ENCODE measurements around the gene AP2B1. TPM values are rescaled to one million over a fixed set of nuclear protein-coding genes. Genes with fewer than 3 reads are reported as not detected.

AP2B1 gene
- total RNA-seq, 1 experiment from 2014 or later: 195 TPM

DNA sequence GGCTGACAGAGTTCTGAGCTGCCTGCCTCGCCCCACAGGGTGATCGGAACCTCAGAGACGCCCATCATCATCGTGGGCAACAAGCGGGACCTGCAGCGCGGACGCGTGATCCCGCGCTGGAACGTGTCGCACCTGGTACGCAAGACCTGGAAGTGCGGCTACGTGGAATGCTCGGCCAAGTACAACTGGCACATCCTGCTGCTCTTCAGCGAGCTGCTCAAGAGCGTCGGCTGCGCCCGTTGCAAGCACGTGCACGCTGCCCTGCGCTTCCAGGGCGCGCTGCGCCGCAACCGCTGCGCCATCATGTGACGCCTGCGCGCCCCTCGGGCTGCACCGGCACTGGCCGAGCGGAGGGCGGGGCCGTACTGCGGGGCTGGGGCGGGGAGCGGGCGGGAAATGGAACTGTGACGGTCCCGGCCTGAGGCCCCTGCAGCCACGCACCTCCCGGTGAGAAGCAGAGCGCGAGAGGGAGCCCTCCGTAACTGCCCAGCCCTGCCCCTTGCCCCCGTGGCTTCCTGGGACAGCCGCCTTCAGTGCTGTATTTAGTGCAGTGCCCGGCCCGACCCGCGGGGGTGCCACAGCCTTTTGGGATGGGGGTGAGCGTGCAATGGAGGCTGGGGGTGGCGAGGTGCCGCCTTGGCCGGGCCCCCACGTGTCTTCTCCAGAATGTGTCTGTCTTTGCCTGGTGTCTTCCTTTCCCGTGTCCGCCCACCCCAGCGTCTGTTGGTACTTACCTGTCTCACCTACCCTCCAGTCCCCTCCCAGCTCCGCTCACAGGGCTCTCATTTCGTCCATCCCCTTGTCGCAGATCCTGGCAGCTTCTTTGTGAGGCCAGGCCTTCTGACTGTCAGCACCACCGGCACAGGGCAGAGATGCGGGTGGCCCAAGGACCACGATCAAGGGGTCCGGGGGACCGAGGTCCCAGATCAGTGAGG lies 154.1 kb downstream of the AP2B1 start (continued):
- TF ChIP-seq, protein P1, sequence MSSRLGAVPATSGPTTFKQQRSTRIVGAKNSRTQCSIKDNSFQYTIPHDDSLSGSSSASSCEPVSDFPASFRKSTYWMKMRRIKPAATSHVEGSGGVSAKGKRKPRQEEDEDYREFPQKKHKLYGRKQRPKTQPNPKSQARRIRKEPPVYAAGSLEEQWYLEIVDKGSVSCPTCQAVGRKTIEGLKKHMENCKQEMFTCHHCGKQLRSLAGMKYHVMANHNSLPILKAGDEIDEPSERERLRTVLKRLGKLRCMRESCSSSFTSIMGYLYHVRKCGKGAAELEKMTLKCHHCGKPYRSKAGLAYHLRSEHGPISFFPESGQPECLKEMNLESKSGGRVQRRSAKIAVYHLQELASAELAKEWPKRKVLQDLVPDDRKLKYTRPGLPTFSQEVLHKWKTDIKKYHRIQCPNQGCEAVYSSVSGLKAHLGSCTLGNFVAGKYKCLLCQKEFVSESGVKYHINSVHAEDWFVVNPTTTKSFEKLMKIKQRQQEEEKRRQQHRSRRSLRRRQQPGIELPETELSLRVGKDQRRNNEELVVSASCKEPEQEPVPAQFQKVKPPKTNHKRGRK (CRISPR knock-in tag; IDR thresholded peaks at IDR 0.05; ENCODE audit: borderline replicate concordance): 0 out of 2 replicates have a peak, but pooled peaks have one; percentile 68
- TF ChIP-seq GTF2I (CRISPR knock-in tag; conservative IDR thresholded peaks at IDR 0.05) (no peak), RORB (CRISPR knock-in tag; IDR thresholded peaks at IDR 0.05) (no peak), KAT7 (CRISPR knock-in tag; IDR thresholded peaks at IDR 0.05; ENCODE audit: borderline replicate concordance) (peak; percentile 93), ZNF121 (CRISPR knock-in tag; IDR thresholded peaks at IDR 0.05) (peak; percentile 31; the same call in 1 of the 2 replicates), HMGA2 (CRISPR knock-in tag; IDR thresholded peaks at IDR 0.05) (no peak), FOXJ3 (CRISPR knock-in tag; IDR thresholded peaks at IDR 0.05; ENCODE audit: borderline replicate concordance) (no peak), ZNF317 (CRISPR knock-in tag; IDR thresholded peaks at IDR 0.05; ENCODE audit: borderline replicate concordance, low read depth) (peak; percentile 66; the same call in 1 of the 2 replicates), TP53 (CRISPR knock-in tag; IDR thresholded peaks at IDR 0.05) (peak; percentile 99), ZNF423 (CRISPR knock-in tag; IDR thresholded peaks at IDR 0.05) (no peak), GABPB1 (CRISPR knock-in tag; IDR thresholded peaks at IDR 0.05) (no peak), ZBTB21 (CRISPR knock-in tag; IDR thresholded peaks at IDR 0.05; ENCODE audit: borderline replicate concordance) (peak; percentile 98), MYBL2 (CRISPR knock-in tag; IDR thresholded peaks at IDR 0.05) (peak; percentile 98), CREM (CRISPR knock-in tag; IDR thresholded peaks at IDR 0.05) (peak; percentile 77; the same call in 1 of the 2 replicates), SMAD3 (CRISPR knock-in tag; IDR thresholded peaks at IDR 0.05; ENCODE audit: borderline replicate concordance) (peak; percentile 97), RELA (CRISPR knock-in tag; IDR thresholded peaks at IDR 0.05; ENCODE audit: borderline replicate concordance) (peak; percentile 99), FOXK1 (CRISPR knock-in tag; IDR thresholded peaks at IDR 0.05) (peak; percentile 98)
- TF ChIP-seq, protein P2, sequence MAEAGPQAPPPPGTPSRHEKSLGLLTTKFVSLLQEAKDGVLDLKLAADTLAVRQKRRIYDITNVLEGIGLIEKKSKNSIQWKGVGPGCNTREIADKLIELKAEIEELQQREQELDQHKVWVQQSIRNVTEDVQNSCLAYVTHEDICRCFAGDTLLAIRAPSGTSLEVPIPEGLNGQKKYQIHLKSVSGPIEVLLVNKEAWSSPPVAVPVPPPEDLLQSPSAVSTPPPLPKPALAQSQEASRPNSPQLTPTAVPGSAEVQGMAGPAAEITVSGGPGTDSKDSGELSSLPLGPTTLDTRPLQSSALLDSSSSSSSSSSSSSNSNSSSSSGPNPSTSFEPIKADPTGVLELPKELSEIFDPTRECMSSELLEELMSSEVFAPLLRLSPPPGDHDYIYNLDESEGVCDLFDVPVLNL (CRISPR knock-in tag; IDR thresholded peaks at IDR 0.05; ENCODE audit: borderline replicate concordance, low read depth): peak; percentile 93
- TF ChIP-seq, protein P3, sequence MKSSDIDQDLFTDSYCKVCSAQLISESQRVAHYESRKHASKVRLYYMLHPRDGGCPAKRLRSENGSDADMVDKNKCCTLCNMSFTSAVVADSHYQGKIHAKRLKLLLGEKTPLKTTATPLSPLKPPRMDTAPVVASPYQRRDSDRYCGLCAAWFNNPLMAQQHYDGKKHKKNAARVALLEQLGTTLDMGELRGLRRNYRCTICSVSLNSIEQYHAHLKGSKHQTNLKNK (CRISPR knock-in tag; IDR thresholded peaks at IDR 0.05): no peak
- TF ChIP-seq, protein P4, sequence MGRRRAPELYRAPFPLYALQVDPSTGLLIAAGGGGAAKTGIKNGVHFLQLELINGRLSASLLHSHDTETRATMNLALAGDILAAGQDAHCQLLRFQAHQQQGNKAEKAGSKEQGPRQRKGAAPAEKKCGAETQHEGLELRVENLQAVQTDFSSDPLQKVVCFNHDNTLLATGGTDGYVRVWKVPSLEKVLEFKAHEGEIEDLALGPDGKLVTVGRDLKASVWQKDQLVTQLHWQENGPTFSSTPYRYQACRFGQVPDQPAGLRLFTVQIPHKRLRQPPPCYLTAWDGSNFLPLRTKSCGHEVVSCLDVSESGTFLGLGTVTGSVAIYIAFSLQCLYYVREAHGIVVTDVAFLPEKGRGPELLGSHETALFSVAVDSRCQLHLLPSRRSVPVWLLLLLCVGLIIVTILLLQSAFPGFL (CRISPR knock-in tag; IDR thresholded peaks at IDR 0.05; ENCODE audit: borderline replicate concordance): no peak; the same call in 1 of the 2 replicates
- TF ChIP-seq, protein P5, sequence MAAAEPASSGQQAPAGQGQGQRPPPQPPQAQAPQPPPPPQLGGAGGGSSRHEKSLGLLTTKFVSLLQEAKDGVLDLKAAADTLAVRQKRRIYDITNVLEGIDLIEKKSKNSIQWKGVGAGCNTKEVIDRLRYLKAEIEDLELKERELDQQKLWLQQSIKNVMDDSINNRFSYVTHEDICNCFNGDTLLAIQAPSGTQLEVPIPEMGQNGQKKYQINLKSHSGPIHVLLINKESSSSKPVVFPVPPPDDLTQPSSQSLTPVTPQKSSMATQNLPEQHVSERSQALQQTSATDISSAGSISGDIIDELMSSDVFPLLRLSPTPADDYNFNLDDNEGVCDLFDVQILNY (CRISPR knock-in tag; IDR thresholded peaks at IDR 0.05): peak; percentile 96
- TF ChIP-seq, protein P6, sequence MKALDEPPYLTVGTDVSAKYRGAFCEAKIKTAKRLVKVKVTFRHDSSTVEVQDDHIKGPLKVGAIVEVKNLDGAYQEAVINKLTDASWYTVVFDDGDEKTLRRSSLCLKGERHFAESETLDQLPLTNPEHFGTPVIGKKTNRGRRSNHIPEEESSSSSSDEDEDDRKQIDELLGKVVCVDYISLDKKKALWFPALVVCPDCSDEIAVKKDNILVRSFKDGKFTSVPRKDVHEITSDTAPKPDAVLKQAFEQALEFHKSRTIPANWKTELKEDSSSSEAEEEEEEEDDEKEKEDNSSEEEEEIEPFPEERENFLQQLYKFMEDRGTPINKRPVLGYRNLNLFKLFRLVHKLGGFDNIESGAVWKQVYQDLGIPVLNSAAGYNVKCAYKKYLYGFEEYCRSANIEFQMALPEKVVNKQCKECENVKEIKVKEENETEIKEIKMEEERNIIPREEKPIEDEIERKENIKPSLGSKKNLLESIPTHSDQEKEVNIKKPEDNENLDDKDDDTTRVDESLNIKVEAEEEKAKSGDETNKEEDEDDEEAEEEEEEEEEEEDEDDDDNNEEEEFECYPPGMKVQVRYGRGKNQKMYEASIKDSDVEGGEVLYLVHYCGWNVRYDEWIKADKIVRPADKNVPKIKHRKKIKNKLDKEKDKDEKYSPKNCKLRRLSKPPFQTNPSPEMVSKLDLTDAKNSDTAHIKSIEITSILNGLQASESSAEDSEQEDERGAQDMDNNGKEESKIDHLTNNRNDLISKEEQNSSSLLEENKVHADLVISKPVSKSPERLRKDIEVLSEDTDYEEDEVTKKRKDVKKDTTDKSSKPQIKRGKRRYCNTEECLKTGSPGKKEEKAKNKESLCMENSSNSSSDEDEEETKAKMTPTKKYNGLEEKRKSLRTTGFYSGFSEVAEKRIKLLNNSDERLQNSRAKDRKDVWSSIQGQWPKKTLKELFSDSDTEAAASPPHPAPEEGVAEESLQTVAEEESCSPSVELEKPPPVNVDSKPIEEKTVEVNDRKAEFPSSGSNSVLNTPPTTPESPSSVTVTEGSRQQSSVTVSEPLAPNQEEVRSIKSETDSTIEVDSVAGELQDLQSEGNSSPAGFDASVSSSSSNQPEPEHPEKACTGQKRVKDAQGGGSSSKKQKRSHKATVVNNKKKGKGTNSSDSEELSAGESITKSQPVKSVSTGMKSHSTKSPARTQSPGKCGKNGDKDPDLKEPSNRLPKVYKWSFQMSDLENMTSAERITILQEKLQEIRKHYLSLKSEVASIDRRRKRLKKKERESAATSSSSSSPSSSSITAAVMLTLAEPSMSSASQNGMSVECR (CRISPR knock-in tag; IDR thresholded peaks at IDR 0.05; ENCODE audit: borderline replicate concordance): peak; percentile 96
- TF ChIP-seq, protein P7, sequence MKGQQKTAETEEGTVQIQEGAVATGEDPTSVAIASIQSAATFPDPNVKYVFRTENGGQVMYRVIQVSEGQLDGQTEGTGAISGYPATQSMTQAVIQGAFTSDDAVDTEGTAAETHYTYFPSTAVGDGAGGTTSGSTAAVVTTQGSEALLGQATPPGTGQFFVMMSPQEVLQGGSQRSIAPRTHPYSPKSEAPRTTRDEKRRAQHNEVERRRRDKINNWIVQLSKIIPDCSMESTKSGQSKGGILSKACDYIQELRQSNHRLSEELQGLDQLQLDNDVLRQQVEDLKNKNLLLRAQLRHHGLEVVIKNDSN (CRISPR knock-in tag; IDR thresholded peaks at IDR 0.05): peak; percentile 95
- TF ChIP-seq, protein P8, sequence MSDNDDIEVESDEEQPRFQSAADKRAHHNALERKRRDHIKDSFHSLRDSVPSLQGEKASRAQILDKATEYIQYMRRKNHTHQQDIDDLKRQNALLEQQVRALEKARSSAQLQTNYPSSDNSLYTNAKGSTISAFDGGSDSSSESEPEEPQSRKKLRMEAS (CRISPR knock-in tag; IDR thresholded peaks at IDR 0.05): peak; percentile 100
